Measurements from ENCODE around the gene LAMA2.

DNA sequence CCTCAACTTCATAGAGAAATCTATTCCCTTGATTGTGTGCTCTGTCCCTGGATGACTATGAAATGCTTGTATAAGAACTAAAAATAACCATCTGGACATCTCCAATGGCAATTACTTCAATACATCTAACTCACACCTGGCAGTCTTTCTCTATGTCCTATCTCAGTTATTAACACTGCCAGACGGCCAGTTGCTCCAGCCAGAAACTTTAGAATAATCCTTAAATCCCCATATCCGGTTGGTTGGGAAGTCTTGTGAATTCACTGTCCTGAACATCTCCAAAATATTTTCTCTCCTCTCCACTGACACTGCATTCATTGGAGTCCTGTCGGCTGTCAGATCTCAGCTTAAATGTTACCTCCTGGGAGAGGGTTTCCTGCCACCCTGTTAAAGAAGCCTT, 12.2 kb upstream of the LAMA2 start:
- TF ChIP-seq POLR2AphosphoS5 (IDR thresholded peaks at IDR 0.05), result no peak
- TF ChIP-seq, protein P1, sequence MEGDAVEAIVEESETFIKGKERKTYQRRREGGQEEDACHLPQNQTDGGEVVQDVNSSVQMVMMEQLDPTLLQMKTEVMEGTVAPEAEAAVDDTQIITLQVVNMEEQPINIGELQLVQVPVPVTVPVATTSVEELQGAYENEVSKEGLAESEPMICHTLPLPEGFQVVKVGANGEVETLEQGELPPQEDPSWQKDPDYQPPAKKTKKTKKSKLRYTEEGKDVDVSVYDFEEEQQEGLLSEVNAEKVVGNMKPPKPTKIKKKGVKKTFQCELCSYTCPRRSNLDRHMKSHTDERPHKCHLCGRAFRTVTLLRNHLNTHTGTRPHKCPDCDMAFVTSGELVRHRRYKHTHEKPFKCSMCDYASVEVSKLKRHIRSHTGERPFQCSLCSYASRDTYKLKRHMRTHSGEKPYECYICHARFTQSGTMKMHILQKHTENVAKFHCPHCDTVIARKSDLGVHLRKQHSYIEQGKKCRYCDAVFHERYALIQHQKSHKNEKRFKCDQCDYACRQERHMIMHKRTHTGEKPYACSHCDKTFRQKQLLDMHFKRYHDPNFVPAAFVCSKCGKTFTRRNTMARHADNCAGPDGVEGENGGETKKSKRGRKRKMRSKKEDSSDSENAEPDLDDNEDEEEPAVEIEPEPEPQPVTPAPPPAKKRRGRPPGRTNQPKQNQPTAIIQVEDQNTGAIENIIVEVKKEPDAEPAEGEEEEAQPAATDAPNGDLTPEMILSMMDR (IDR thresholded peaks at IDR 0.05; ENCODE audit: poor library complexity, severe bottlenecking), result no peak
- no peak for TF ChIP-seq EZH2 (IDR thresholded peaks at IDR 0.05; ENCODE audit: borderline replicate concordance, insufficient read depth, low read length, poor library complexity, severe bottlenecking)
